ENCODE measurements around the gene AIPL1. TPM values are rescaled to one million over a fixed set of nuclear protein-coding genes. Genes with fewer than 3 reads are reported as not detected.

Gene AIPL1
- total and polyA plus RNA-seq, 10 of the 15 experiments (the other 5 are each of a cell fraction or from before 2014, with no cell fraction given), result not detected

DNA sequence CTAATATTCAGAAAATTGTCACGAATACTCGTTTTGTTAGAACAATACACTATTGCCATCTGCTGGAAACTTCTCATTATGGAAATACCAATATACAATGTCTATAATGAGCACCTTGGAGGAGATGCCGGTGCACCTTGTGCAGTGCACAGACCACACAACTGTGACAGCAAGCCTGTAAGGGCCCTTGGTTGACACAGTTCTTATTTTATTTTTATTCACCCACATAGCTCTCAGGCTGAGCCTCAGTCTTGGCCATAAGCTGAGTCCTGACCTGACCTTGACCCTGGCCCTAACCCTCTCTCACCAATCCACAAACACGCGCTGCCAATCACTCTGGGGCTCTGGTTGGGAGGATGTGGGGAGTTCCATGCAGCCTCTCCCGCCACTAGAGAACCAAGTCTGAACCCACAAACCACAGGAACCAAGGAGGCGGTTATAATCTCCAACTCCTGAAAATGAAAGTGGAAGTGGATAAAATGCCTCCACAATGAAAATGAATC is 7.6 kb downstream of the AIPL1 start (continued):
- no peak for TF ChIP-seq ZBTB40 (IDR thresholded peaks at IDR 0.05; ENCODE audit: borderline replicate concordance)
- TF ChIP-seq NKRF (conservative IDR thresholded peaks at IDR 0.05), result no peak
- TF ChIP-seq, protein P1, sequence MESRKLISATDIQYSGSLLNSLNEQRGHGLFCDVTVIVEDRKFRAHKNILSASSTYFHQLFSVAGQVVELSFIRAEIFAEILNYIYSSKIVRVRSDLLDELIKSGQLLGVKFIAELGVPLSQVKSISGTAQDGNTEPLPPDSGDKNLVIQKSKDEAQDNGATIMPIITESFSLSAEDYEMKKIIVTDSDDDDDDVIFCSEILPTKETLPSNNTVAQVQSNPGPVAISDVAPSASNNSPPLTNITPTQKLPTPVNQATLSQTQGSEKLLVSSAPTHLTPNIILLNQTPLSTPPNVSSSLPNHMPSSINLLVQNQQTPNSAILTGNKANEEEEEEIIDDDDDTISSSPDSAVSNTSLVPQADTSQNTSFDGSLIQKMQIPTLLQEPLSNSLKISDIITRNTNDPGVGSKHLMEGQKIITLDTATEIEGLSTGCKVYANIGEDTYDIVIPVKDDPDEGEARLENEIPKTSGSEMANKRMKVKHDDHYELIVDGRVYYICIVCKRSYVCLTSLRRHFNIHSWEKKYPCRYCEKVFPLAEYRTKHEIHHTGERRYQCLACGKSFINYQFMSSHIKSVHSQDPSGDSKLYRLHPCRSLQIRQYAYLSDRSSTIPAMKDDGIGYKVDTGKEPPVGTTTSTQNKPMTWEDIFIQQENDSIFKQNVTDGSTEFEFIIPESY (IDR thresholded peaks at IDR 0.05), result no peak
- TF ChIP-seq TCF3 (IDR thresholded peaks at IDR 0.05; ENCODE audit: borderline replicate concordance, insufficient read depth, low read depth, low read length), result no peak
- no peak for TF ChIP-seq ATF2 (IDR thresholded peaks at IDR 0.05; ENCODE audit: low read length)
- no peak for TF ChIP-seq NFXL1 (IDR thresholded peaks at IDR 0.05; ENCODE audit: borderline replicate concordance)
- TF ChIP-seq RELA (IDR thresholded peaks at IDR 0.05; ENCODE audit: borderline replicate concordance, partially characterized antibody), result no peak
- peak; percentile 82 for TF ChIP-seq CBFB (IDR thresholded peaks at IDR 0.05; ENCODE audit: low read depth)
- TF ChIP-seq EZH2 (IDR thresholded peaks at IDR 0.05; ENCODE audit: borderline replicate concordance, control insufficient read depth, low read depth, low read length), result no peak
- no peak for TF ChIP-seq SKIL (IDR thresholded peaks at IDR 0.05; ENCODE audit: low read depth, poor library complexity, severe bottlenecking)
- TF ChIP-seq, protein P2, sequence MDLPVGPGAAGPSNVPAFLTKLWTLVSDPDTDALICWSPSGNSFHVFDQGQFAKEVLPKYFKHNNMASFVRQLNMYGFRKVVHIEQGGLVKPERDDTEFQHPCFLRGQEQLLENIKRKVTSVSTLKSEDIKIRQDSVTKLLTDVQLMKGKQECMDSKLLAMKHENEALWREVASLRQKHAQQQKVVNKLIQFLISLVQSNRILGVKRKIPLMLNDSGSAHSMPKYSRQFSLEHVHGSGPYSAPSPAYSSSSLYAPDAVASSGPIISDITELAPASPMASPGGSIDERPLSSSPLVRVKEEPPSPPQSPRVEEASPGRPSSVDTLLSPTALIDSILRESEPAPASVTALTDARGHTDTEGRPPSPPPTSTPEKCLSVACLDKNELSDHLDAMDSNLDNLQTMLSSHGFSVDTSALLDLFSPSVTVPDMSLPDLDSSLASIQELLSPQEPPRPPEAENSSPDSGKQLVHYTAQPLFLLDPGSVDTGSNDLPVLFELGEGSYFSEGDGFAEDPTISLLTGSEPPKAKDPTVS (IDR thresholded peaks at IDR 0.05; ENCODE audit: low read depth, low read length), result no peak
- TF ChIP-seq CHD4 (IDR thresholded peaks at IDR 0.05), result no peak
- TF ChIP-seq CBX5 (IDR thresholded peaks at IDR 0.05; ENCODE audit: low read depth), result no peak
- TF ChIP-seq JUNB (IDR thresholded peaks at IDR 0.05), result no peak
- no peak for TF ChIP-seq TARDBP (IDR thresholded peaks at IDR 0.05; ENCODE audit: borderline replicate concordance)
- no peak for TF ChIP-seq ZNF622 (IDR thresholded peaks at IDR 0.05)
